GM18517 (cell line): ENCODE results near the gene PHLPP2.
"Not testable (repeated sequence)": the region's sequence is repeated elsewhere in the genome, so short reads cannot be mapped to it uniquely, and the experiment has no call there.

Source experiments
- ATAC-seq: cut with Tn5 transposase; IDR thresholded peaks from one replicate; pipeline ENCODE4 v1.9.1; 2021; ENCODE audit warnings: mild to moderate bottlenecking, moderate library complexity; ENCODE audit not compliant: unreplicated experiment

The PHLPP2 gene

GRCh38 chr16:71626858-71627213 is 97.7 kb downstream of the PHLPP2 start:
- no peak for ATAC-seq

GRCh38 chr16:71626018-71626857 is 98.3 kb downstream of the PHLPP2 start, which contains the start of gene MARVELD3:
TSS of gene MARVELD3 (plus strand) at chr16:71626184. CDS start at chr16:71626230, 46 bp downstream.
- no peak for ATAC-seq

- no peak for ATAC-seq
Measured at GRCh38 chr16:71625113-71625850, 99.2 kb downstream of the PHLPP2 start.

- no peak for ATAC-seq
Measured at GRCh38 chr16:71623597-71623996, 100.9 kb downstream of the PHLPP2 start.

GRCh38 chr16:71622088-71622487 is 102.4 kb downstream of the PHLPP2 start:
- no peak for ATAC-seq

- ATAC-seq, result no peak
Measured at GRCh38 chr16:71618429-71618828, 106.1 kb downstream of the PHLPP2 start.

- ATAC-seq, result not testable (repeated sequence)
Measured at GRCh38 chr16:71614956-71615355, 109.5 kb downstream of the PHLPP2 start.

GRCh38 chr16:71610936-71611871 is 113.3 kb downstream of the PHLPP2 start:
- ATAC-seq, result no peak

GRCh38 chr16:71610447-71610846 is 114.1 kb downstream of the PHLPP2 start:
- ATAC-seq, result no peak

- ATAC-seq, result no peak
Measured at GRCh38 chr16:71609066-71609465, 115.4 kb downstream of the PHLPP2 start.

GRCh38 chr16:71600822-71601221 is 123.7 kb downstream of the PHLPP2 start:
- ATAC-seq, result no peak

GRCh38 chr16:71598426-71598825 is 126.1 kb downstream of the PHLPP2 start:
- not testable (repeated sequence) for ATAC-seq

GRCh38 chr16:71595340-71595826 is 129.1 kb downstream of the PHLPP2 start:
- ATAC-seq, result not testable (repeated sequence)
